Upper lobe of left lung (tissue), 4 donors: ENCODE data around the gene OLFM1.

Experiments used
- CTCF ChIP-seq, 6 experiments: fragments of 450-650 bp in 4 of 6; fragments of 200-600 bp in 2 of 6; sonication (generic) in 2 of 6; IDR thresholded peaks; one replicate each; pipeline ENCODE4 v1.5.1; 2016 to 2019; ENCODE audit warnings: antibody characterized with exemption in 6 of 6
- POLR2A ChIP-seq, 4 donors: fragments of 450-650 bp; IDR thresholded peaks; one replicate each; pipeline ENCODE4 v1.5.1; 2016 to 2017; ENCODE audit warnings: antibody characterized with exemption in 4 of 4, mild to moderate bottlenecking in 2 of 4
- POLR2AphosphoS5 ChIP-seq, 2 donors: sonication (generic); formaldehyde crosslinking; IDR thresholded peaks; one replicate each; pipeline ENCODE4 v1.5.1; 2017; ENCODE audit warnings: antibody characterized with exemption in 2 of 2

GRCh38 chr9:135070198-135070951 is 17.1 kb upstream of the OLFM1 start:
- TF ChIP-seq CTCF (IDR thresholded peaks at IDR 0.05) (no peak), POLR2A (IDR thresholded peaks at IDR 0.05) (no peak), POLR2AphosphoS5 (IDR thresholded peaks at IDR 0.05) (no peak)
